D721Med (cell line): Measurements from ENCODE around the gene UBE2O.

Experiments
- DNase-seq: peaks from one replicate; pipeline ENCODE4 v3.0.0; 2011; ENCODE audit warnings: low spot score; ENCODE audit not compliant: insufficient read length
- FAIRE-seq: peaks from 2 replicates; lab custom pipeline; 2011; peaks lifted over from hg19 to GRCh38; lab: Jason Lieb, UNC
- TF ChIP-seq, protein P1 (sequence below): IDR thresholded peaks from 2 replicates; pipeline ENCODE4 v1.5.1; 2012; ENCODE audit warnings: mild to moderate bottlenecking, control low read depth; ENCODE audit not compliant: insufficient read depth; ENCODE audit errors: missing control alignments

UBE2O gene

DNA sequence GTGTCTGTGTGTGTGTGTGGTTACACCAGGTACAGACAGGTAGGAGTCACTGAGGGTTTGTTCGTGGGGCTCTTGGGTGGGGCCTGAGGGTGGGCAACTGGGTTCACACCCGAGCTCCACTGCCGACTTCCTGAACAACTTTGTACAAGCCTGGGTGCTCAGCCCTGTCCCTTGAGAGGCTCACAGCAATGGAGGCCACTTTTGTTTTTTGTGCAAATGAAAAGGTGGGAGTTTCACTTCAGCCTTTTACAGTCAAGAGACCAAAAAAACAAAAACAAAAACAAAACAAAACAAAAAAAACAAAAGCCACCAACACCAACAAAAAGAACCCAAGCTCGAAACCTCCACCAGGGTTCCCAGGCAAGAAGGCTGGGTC lies 45.9 kb upstream of the UBE2O start:
- FAIRE-seq (no peak), DNase-seq (no peak)
- TF ChIP-seq, protein P1, sequence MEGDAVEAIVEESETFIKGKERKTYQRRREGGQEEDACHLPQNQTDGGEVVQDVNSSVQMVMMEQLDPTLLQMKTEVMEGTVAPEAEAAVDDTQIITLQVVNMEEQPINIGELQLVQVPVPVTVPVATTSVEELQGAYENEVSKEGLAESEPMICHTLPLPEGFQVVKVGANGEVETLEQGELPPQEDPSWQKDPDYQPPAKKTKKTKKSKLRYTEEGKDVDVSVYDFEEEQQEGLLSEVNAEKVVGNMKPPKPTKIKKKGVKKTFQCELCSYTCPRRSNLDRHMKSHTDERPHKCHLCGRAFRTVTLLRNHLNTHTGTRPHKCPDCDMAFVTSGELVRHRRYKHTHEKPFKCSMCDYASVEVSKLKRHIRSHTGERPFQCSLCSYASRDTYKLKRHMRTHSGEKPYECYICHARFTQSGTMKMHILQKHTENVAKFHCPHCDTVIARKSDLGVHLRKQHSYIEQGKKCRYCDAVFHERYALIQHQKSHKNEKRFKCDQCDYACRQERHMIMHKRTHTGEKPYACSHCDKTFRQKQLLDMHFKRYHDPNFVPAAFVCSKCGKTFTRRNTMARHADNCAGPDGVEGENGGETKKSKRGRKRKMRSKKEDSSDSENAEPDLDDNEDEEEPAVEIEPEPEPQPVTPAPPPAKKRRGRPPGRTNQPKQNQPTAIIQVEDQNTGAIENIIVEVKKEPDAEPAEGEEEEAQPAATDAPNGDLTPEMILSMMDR, result no peak

DNA sequence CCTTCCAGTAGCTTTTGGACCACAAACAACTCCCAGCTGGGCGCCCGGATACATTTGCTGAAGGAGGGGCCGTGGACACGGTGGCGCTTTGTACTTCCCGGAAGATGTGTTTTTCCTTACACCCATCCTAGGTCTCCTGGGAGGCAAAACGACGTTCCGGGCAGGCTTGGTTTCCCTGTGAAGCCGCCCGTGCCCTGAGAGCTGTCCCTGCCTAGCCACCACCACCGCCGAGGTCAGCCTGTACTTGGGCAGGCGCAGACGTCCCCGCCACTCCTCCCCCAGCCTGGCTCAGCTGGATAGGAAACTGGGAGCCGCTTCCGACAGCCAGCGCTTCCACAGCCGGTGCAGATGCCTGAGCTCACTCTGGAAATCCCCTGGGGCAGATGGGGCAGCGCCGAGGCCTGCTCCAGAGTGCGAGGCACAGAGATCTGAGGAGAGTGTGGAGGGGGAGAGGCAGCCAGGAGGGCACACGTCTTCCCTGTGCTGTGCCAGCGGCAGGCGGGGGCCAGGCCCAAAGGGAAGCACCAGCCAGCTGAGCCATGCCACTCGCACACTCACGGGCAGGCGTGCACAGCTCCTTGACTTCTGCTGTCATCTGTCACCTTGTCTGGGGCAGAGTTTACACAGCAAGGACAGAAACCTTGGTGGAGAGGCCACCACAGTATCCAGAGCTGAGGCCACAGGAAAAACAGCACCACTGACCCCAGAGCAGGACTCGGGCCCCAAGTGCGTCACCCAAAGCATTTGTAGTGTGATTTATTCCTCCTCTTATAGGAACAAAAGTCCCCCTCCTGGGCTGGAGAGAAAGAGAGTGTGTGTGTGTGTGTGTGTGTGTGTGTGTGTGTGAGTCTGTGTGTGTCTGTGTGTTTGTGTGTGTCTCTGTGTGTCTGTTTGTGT lies 45.3 kb upstream of the UBE2O start:
- FAIRE-seq (no peak), DNase-seq (peak; percentile 91)
- TF ChIP-seq, protein P1, result no peak

DNA sequence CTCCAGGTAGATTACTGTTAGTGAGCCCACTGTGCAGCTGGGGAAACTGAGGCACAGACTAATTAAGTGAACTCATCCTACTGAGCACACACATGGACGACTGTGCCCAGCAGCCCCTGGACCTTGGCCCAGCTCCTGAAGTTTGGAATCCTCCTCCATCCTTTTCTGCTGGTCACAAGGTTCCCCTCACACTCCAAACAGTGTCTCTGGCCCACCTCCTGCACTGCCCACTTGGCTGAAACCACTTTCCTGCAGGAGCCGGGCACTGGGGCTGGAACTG lies 44.7 kb upstream of the UBE2O start:
- FAIRE-seq (no peak), DNase-seq (no peak)
- TF ChIP-seq, protein P1, result no peak

DNA sequence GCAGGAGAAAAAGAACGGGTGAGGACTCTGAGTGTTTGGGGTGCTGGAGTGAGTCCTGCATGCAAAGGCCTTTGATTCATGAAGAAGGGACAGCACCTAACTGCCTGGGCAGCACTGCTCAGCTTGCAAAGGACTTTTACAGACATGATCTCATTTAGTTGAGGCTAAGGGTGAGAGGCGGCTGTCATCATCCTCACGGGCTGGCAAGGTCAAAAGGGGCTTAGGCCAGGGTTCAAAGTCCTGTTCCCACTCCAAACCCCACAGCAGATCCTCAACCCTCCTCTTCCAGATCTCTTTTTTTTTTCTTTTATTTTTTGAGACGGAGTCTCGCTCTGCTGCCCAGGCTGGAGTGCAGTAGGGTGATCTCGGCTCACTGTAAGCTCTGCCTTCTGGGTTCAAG lies 43.5 kb upstream of the UBE2O start:
- TF ChIP-seq, protein P1, result no peak
- DNase-seq (no peak), FAIRE-seq (no peak)

DNA sequence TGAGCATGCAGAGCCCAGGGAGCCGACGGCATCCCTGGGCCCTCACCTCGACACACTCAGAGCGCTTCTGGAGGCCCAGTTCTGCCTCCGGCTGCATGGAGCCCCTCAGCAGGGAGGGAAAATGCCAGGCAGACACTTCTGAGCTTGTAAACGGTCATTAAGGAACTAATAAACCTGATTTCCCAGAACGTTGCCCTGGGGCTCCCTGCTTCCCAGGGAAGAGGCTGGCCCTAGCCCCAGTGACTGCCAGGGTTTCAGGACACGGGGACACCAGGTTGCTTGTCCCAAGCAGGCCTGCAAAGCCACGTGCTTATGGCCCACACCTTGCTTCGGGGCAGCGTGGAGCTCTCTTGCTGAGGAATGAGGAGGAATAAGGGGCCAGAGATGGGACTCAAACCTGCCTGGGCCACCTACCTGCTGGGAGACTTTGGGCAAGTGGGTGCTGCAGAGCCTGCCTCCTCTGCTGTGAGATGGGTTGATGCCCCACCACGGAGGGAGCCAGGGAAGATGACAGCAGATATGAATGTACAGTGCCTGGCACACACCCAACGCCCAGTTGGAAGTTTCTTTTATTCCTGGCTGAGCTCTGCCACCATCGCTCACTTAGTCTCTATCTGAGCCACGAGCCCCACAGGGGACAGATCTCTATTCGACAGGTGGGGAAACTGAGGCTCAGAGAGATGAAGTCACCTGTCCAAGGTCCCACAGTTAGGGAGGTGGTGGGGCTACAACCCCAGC lies 42.9 kb upstream of the UBE2O start:
- DNase-seq (no peak), FAIRE-seq (no peak)
- TF ChIP-seq, protein P1, result no peak

DNA sequence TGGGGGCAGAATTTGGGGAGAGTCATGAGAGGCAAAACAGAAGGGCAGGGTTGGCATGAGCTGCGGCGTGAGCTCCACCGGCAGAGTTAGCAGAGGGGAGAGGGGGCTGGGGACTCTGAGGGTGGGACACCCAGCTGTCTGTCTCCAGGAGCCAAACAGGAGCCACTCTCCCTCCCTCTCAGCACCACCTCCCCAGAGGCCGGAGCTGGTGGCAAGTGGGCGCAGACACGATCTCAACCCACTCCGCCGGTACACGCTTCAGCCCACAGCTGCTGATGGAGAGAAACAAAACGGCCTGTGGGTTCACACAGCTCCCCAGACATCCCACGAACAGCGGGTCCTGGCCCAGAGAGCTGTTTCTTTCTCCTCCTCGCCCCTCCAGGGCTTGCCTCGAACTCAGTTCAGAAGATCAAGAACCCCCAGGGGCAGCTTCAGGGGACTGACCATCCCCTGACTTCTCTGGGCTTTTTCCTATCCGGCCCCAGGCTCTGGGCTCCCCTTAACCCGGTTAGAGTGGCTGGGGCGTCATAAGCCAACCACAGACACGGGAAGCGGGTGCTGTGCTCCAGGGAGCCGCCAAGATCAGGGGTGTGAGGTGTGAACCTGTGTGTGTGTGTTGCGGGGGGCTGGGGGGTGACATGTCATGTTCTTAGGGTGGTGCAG lies 40.7 kb upstream of the UBE2O start:
- DNase-seq (no peak), FAIRE-seq (no peak)
- TF ChIP-seq, protein P1, result no peak
